ENCODE measurements around the gene MYO5B. TPM values are rescaled to one million over a fixed set of nuclear protein-coding genes. Genes with fewer than 3 reads are reported as not detected.
A peak's percentile ranks its signal among the peaks of the same experiment; 100 is the strongest.

MYO5B gene
- total RNA-seq, 4 donors from 2014 or later, result 0.63 to 31.0 (median 13.0) TPM

- no peak for TF ChIP-seq CTCF (IDR thresholded peaks at IDR 0.05)
- no peak for ATAC-seq (ENCODE audit: low FRiP score)
- no peak for DNase-seq (ENCODE audit: low spot score)
Measured at GRCh38 chr18:50083708-50084107, 111.2 kb downstream of the MYO5B start.

GRCh38 chr18:50080932-50081560, 113.9 kb downstream of the MYO5B start:
- DNase-seq (ENCODE audit: low spot score) (no peak), ATAC-seq (ENCODE audit: low FRiP score) (no peak)
- no peak for TF ChIP-seq CTCF (IDR thresholded peaks at IDR 0.05)

- DNase-seq (ENCODE audit: low spot score) (no peak), ATAC-seq (ENCODE audit: low FRiP score) (no peak)
- no peak for TF ChIP-seq CTCF (IDR thresholded peaks at IDR 0.05)
Measured at GRCh38 chr18:50080316-50080715, 114.6 kb downstream of the MYO5B start.

GRCh38 chr18:50079571-50080295, 115.2 kb downstream of the MYO5B start:
- peak; percentile 53 for ATAC-seq (ENCODE audit: low FRiP score)

GRCh38 chr18:50076277-50076676, 118.7 kb downstream of the MYO5B start:
- DNase-seq (ENCODE audit: low spot score), result no peak
- no peak for TF ChIP-seq CTCF (IDR thresholded peaks at IDR 0.05)
- no peak for ATAC-seq (ENCODE audit: low FRiP score)

More at GRCh38 chr18:50079571-50080295, 115.2 kb downstream of the MYO5B start:
- TF ChIP-seq CTCF (IDR thresholded peaks at IDR 0.05), result no peak
- no peak for DNase-seq (ENCODE audit: low spot score)

- ATAC-seq (ENCODE audit: low FRiP score) (no peak), DNase-seq (ENCODE audit: low spot score) (no peak)
- no peak for TF ChIP-seq CTCF (IDR thresholded peaks at IDR 0.05)
Measured at GRCh38 chr18:50075772-50076171, 119.2 kb downstream of the MYO5B start.

GRCh38 chr18:50074404-50074803, 120.5 kb downstream of the MYO5B start:
- ATAC-seq (ENCODE audit: low FRiP score), result no peak
- no peak for DNase-seq (ENCODE audit: low spot score)
- TF ChIP-seq CTCF (IDR thresholded peaks at IDR 0.05), result no peak

Data from omental fat pad (tissue), 4 donors.